Activated CD4-positive, alpha-beta T cell treated with anti-CD3 and anti-CD28 coated beads for 36 hours (primary cell): ENCODE measurements around the gene STAG1. TPM values are rescaled to one million over a fixed set of nuclear protein-coding genes. Genes with fewer than 3 reads are reported as not detected.
"Not testable (repeated sequence)": the region's sequence is repeated elsewhere in the genome, so short reads cannot be mapped to it uniquely, and the experiment has no call there.

Source experiments
- ATAC-seq: fragments of 200-7000 bp; cut with Tn5 transposase; one replicate; pipeline ENCODE4 v1.10.0; 2021; ENCODE audit warnings: mild to moderate bottlenecking, moderate library complexity
- CTCF ChIA-PET: fragments of 350-600 bp; sonication (Branson Sonifier 250); formaldehyde crosslinking; loops from one replicate; lab custom pipeline; 2021; ENCODE audit warnings: antibody characterized with exemption; lab: Charles Lee
- POLR2A ChIA-PET: fragments of 350-600 bp; sonication (Branson Sonifier 250); formaldehyde crosslinking; loops from one replicate; lab custom pipeline; 2021; ENCODE audit warnings: antibody characterized with exemption, inconsistent platforms; lab: Charles Lee
- DNase-seq: peaks from one replicate; pipeline ENCODE4 v3.0.0-alpha.2; 2020
- H3K27ac Mint-ChIP-seq: one replicate; pipeline ENCODE4 v1.8.0; 2021; ENCODE audit warnings: mixed read lengths
- H3K27me3 Mint-ChIP-seq: one replicate; pipeline ENCODE4 v1.8.0; 2021; ENCODE audit warnings: mixed read lengths
- H3K36me3 Mint-ChIP-seq: one replicate; pipeline ENCODE4 v1.8.0; 2021; ENCODE audit warnings: low read depth, mixed read lengths
- H3K4me1 Mint-ChIP-seq: one replicate; pipeline ENCODE4 v1.8.0; 2021; ENCODE audit warnings: mixed read lengths
- H3K4me3 Mint-ChIP-seq: one replicate; pipeline ENCODE4 v1.8.0; 2021; ENCODE audit warnings: mild to moderate bottlenecking, moderate library complexity, mixed read lengths
- H3K9me3 Mint-ChIP-seq: one replicate; pipeline ENCODE4 v1.8.0; 2021; ENCODE audit warnings: low read depth, mixed read lengths
- intact Hi-C, 2 experiments: fragments of 100-400 bp; cut with DNase I in 1 of 2; cut with micrococcal nuclease in 1 of 2; formaldehyde crosslinking; loops; one replicate each; pipeline versions ENCODE4 v1.14.2 to v1.15.1; 2022 to 2024; cut with DNase I, micrococcal nuclease
- total RNA-seq, 2 experiments: library from RNA; stranded (reverse); gene quantifications; one replicate each; pipeline ENCODE4 v1.2.3, GENCODE V29; 2021

The STAG1 gene
- total RNA-seq, 2 experiments from 2014 or later: 27.1 to 36.0 TPM

- no peak for DNase-seq
- peaks cover 11% of the 10 kb centered on the region for H3K36me3 Mint-ChIP-seq
- intact Hi-C loops: no loop called here
- no peaks in the 10 kb centered on the region for H3K9me3 Mint-ChIP-seq
- H3K4me1 Mint-ChIP-seq: peaks cover 30% of the 10 kb centered on the region
- no peaks in the 10 kb centered on the region for H3K27me3 Mint-ChIP-seq
- ChIA-PET POLR2A (no interaction called here), CTCF (interaction anchor here (0.9 kb wide), 1 partner anchor 67 kb away, joined by 3 read pairs; no protein-coding TSS in a partner anchor)
- H3K27ac Mint-ChIP-seq: no peak overlapping the region
- H3K4me3 Mint-ChIP-seq: no peak overlapping the region
- no peak for ATAC-seq
These were observed 76.9 kb downstream of the STAG1 start for GRCh38 chr3:136675150-136675858.

- CTCF ChIA-PET: interaction anchor here (0.7 to 1.7 kb wide), 3 partner anchors 13 to 24 kb away, joined by 3 to 6 read pairs (median 3); no protein-coding TSS in a partner anchor
- intact Hi-C loops: no loop called here
- Mint-ChIP-seq H3K9me3 (no peaks in the 10 kb centered on the region), H3K36me3 (peaks cover 13% of the 10 kb centered on the region), H3K4me1 (peaks cover 29% of the 10 kb centered on the region), H3K27me3 (no peaks in the 10 kb centered on the region), H3K27ac (no peak overlapping the region), H3K4me3 (no peak overlapping the region)
- ATAC-seq (no peak), DNase-seq (no peak)
- POLR2A ChIA-PET: no interaction called here
These were observed 79.7 kb downstream of the STAG1 start for GRCh38 chr3:136672457-136672856.

- Mint-ChIP-seq H3K9me3 (no peaks in the 10 kb centered on the region), H3K4me3 (no peak overlapping the region), H3K36me3 (peaks cover 13% of the 10 kb centered on the region), H3K4me1 (peaks cover 32% of the 10 kb centered on the region), H3K27me3 (no peaks in the 10 kb centered on the region), H3K27ac (no peak overlapping the region)
- intact Hi-C loops: no loop called here
- no peak for ATAC-seq
- DNase-seq: no peak
- ChIA-PET POLR2A (no interaction called here), CTCF (interaction anchor here (0.7 to 1.7 kb wide), 3 partner anchors 14 to 24 kb away, joined by 3 to 6 read pairs (median 3); no protein-coding TSS in a partner anchor)
These were observed 80.3 kb downstream of the STAG1 start for GRCh38 chr3:136671921-136672320.

GRCh38 chr3:136670166-136670565 is 82.0 kb downstream of the STAG1 start:
- H3K4me1 Mint-ChIP-seq: peaks cover 29% of the 10 kb centered on the region
- DNase-seq (no peak), ATAC-seq (no peak)
- H3K27ac Mint-ChIP-seq: no peak overlapping the region
- intact Hi-C loops: no loop called here
- no peaks in the 10 kb centered on the region for H3K27me3 Mint-ChIP-seq
- H3K4me3 Mint-ChIP-seq: no peak overlapping the region
- CTCF ChIA-PET: interaction anchor here (0.7 to 1.1 kb wide), 2 partner anchors 21 to 43 kb away, joined by 3 read pairs; no protein-coding TSS in a partner anchor
- POLR2A ChIA-PET: interaction anchor here (0.7 kb wide), 1 partner anchor 41 kb away, joined by 3 read pairs; no protein-coding TSS in a partner anchor
- H3K9me3 Mint-ChIP-seq: no peaks in the 10 kb centered on the region
- H3K36me3 Mint-ChIP-seq: peaks cover 13% of the 10 kb centered on the region

GRCh38 chr3:136667081-136667480 is 85.1 kb downstream of the STAG1 start:
- Mint-ChIP-seq H3K4me1 (peaks cover 25% of the 10 kb centered on the region), H3K36me3 (peaks cover 18% of the 10 kb centered on the region)
- POLR2A ChIA-PET: no interaction called here

GRCh38 chr3:136666301-136666700 is 85.9 kb downstream of the STAG1 start:
- POLR2A ChIA-PET: not testable (repeated sequence)

More at GRCh38 chr3:136667081-136667480, 85.1 kb downstream of the STAG1 start:
- ATAC-seq (no peak), DNase-seq (no peak)
- CTCF ChIA-PET: interaction anchor here (0.7 kb wide), 1 partner anchor 73 kb away, joined by 4 read pairs; no protein-coding TSS in a partner anchor
- Mint-ChIP-seq H3K27me3 (no peaks in the 10 kb centered on the region), H3K9me3 (no peaks in the 10 kb centered on the region), H3K27ac (no peak overlapping the region), H3K4me3 (no peak overlapping the region)
- intact Hi-C loops: no loop called here

GRCh38 chr3:136664771-136665170 is 87.4 kb downstream of the STAG1 start:
- Mint-ChIP-seq H3K27me3 (no peaks in the 10 kb centered on the region), H3K4me3 (no peak overlapping the region), H3K36me3 (peaks cover 9% of the 10 kb centered on the region), H3K4me1 (peaks cover 42% of the 10 kb centered on the region), H3K9me3 (no peaks in the 10 kb centered on the region), H3K27ac (no peak overlapping the region)
- DNase-seq (no peak), ATAC-seq (no peak)
- CTCF ChIA-PET: interaction anchor here (1.2 kb wide), 1 partner anchor 88 kb away, joined by 3 read pairs; no protein-coding TSS in a partner anchor
- POLR2A ChIA-PET: no interaction called here
- intact Hi-C loops: no loop called here

More at GRCh38 chr3:136666301-136666700, 85.9 kb downstream of the STAG1 start:
- DNase-seq, H3K4me3 Mint-ChIP-seq, intact Hi-C loops, ATAC-seq, H3K9me3 Mint-ChIP-seq, H3K27ac Mint-ChIP-seq, H3K27me3 Mint-ChIP-seq: not testable (repeated sequence)
- Mint-ChIP-seq H3K36me3 (peaks cover 11% of the 10 kb centered on the region), H3K4me1 (peaks cover 31% of the 10 kb centered on the region)
- CTCF ChIA-PET: interaction anchor here (0.5 to 0.6 kb wide), 2 partner anchors 12 to 128 kb away, joined by 3 read pairs; no protein-coding TSS in a partner anchor

- ChIA-PET CTCF (no interaction called here), POLR2A (no interaction called here)
- H3K9me3 Mint-ChIP-seq: no peaks in the 10 kb centered on the region
- H3K4me1 Mint-ChIP-seq: peaks cover 43% of the 10 kb centered on the region
- intact Hi-C loops: no loop called here
- ATAC-seq: no peak
- DNase-seq: no peak
- peaks cover 7% of the 10 kb centered on the region for H3K36me3 Mint-ChIP-seq
- no peak overlapping the region for H3K27ac Mint-ChIP-seq
- no peaks in the 10 kb centered on the region for H3K27me3 Mint-ChIP-seq
- H3K4me3 Mint-ChIP-seq: no peak overlapping the region
These were observed 90.9 kb downstream of the STAG1 start for GRCh38 chr3:136661282-136661681.

GRCh38 chr3:136658946-136659682 is 93.1 kb downstream of the STAG1 start:
- DNase-seq: no peak
- POLR2A ChIA-PET: no interaction called here
- H3K4me3 Mint-ChIP-seq: no peak overlapping the region
- peaks cover 8% of the 10 kb centered on the region for H3K9me3 Mint-ChIP-seq
- intact Hi-C loops: no loop called here
- ATAC-seq: no peak
- peaks cover 18% of the 10 kb centered on the region for H3K36me3 Mint-ChIP-seq
- H3K27ac Mint-ChIP-seq: no peak overlapping the region
- CTCF ChIA-PET: interaction anchor here (0.7 to 1.8 kb wide), 2 partner anchors 14 to 61 kb away, joined by 3 to 6 read pairs; no protein-coding TSS in a partner anchor
- no peaks in the 10 kb centered on the region for H3K27me3 Mint-ChIP-seq
- peaks cover 31% of the 10 kb centered on the region for H3K4me1 Mint-ChIP-seq

- Mint-ChIP-seq H3K36me3 (peaks cover 24% of the 10 kb centered on the region), H3K4me3 (no peak overlapping the region), H3K27ac (no peak overlapping the region), H3K27me3 (no peaks in the 10 kb centered on the region), H3K4me1 (peaks cover 29% of the 10 kb centered on the region), H3K9me3 (peaks cover 12% of the 10 kb centered on the region)
- ATAC-seq (no peak), DNase-seq (no peak)
- CTCF ChIA-PET: interaction anchor here (1.8 kb wide), 1 partner anchor 15 kb away, joined by 6 read pairs; no protein-coding TSS in a partner anchor
- intact Hi-C loops: no loop called here
- POLR2A ChIA-PET: no interaction called here
These were observed 94.7 kb downstream of the STAG1 start for GRCh38 chr3:136657526-136657925.

GRCh38 chr3:136653628-136654027 is 98.5 kb downstream of the STAG1 start:
- Mint-ChIP-seq H3K27ac (no peak overlapping the region), H3K4me3 (no peak overlapping the region), H3K9me3 (peaks cover 12% of the 10 kb centered on the region), H3K27me3 (no peaks in the 10 kb centered on the region), H3K4me1 (peaks cover 19% of the 10 kb centered on the region), H3K36me3 (peaks cover 30% of the 10 kb centered on the region)
- POLR2A ChIA-PET: no interaction called here
- DNase-seq (no peak), ATAC-seq (no peak)
- intact Hi-C loops: no loop called here
- CTCF ChIA-PET: interaction anchor here (1.0 kb wide), 1 partner anchor 11 kb away, joined by 3 read pairs; no protein-coding TSS in a partner anchor
